ENCODE measurements around the gene CDADC1. TPM values are rescaled to one million over a fixed set of nuclear protein-coding genes. Genes with fewer than 3 reads are reported as not detected.

CDADC1 gene
- total RNA-seq (2021; ENCODE audit: unreplicated experiment) = 7.6 TPM
- polyA plus RNA-seq (2012) = 3.9 and 4.4 TPM in 2 replicates
- percentile 63 among the genes with signal in this experiment for Bru-seq, nascent RNA
- percentile 48 among the genes with signal in this experiment for BruChase-seq, experiment 1, labeled RNA remaining after a 6-hour chase
- percentile 51 among the genes with signal in this experiment for BruChase-seq, experiment 2, labeled RNA remaining after a 2-hour chase
- long read RNA-seq, partial matches to known transcripts = 4 of 12 reads
- long read RNA-seq, other reads (novel, unspliced or antisense) = 7 of 12 reads

DNA sequence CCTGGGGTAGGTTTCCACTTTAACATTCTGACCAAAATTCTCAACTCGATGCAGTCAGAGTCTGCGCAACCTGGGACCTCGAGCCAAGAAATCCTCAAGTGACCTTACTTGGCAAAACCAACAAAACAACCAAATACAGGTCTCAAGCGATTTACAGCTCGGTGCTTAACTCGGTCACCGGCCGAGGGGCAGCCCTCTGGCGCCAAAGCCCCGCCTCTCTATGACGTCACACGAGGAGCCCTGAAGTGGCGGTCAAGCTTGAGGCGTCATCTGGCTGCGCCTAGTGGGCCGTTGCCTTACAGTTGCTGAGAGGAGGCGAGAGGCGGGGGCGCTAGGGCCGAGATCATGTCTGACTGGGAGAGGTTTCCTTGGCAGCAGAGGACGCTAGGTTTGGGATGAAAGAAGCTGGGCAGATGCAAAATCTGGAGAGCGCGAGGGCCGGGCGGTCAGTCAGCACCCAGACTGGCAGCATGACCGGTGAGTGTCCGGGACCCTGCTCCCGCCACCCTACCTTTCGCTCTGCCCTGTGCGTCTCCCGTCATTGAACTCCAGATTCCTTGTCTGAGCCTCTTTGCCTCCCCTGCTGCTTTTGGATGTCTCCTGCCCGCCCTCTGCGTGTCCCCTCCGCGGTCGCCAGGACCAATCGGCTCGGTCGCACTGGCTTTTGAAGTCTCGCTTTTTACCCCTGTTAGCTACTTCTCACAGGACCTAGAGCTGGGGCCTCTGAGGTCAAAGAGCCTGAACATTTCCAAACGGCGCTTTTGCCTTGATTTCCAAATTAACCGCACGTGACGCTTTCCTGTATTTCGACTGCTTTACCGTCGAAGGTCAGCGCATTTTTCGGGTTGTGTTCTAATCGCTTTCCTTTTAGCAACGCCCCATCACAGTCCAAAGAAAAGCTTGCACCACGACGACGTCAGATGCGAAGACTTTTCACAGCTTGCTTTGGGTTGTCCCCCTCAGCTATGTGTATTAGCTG is at the start of gene CDADC1:
Gene CDADC1 (plus strand): TSS at position 283 of the 979 bp plus-strand sequence. CDS start 113 bp downstream, at position 396.
- ATAC-seq (peak; percentile 94), DNase-seq (ENCODE audit: low read depth, low spot score) (peak; percentile 88)
- Histone ChIP-seq H3K9me3 (ENCODE audit: control insufficient read depth in 1 of 2, insufficient read depth in 1 of 2, low read depth in 1 of 2, low read length in 2 of 2) (no peaks in the 10 kb centered on the region), H2AFZ (ENCODE audit: low read depth, low read length, poor library complexity, severe bottlenecking) (peak within 1 kb of the TSS; percentile 63), H3K9ac (ENCODE audit: low read length) (peak within 1 kb of the TSS; percentile 82), H3K79me2 (ENCODE audit: insufficient read depth, low read length) (peaks cover 16% of the 10 kb centered on the region), H4K20me1 (ENCODE audit: insufficient read depth) (no peaks in the 10 kb centered on the region), H3K4me2 (ENCODE audit: low read length) (peak within 1 kb of the TSS; percentile 91), H3K4me1 (ENCODE audit: control insufficient read depth in 1 of 2, insufficient read depth in 2 of 2, low read length in 2 of 2) (peaks cover 4 to 15% of the 10 kb centered on the region in 2 experiments; a peak in 3 of 4 replicates), H3K27ac (ENCODE audit: low read depth, low read length) (peak within 1 kb of the TSS; percentile 57), H3K9me2 (ENCODE audit: insufficient read depth) (peaks cover 8% of the 10 kb centered on the region; the same call in 1 of the 2 replicates), H3K27me3 (ENCODE audit: insufficient read depth, low read length) (peaks cover 9% of the 10 kb centered on the region; the same call in 1 of the 2 replicates), H3K36me3 (ENCODE audit: control insufficient read depth in 1 of 2, insufficient read depth in 2 of 2, low read length in 2 of 2) (no peaks in the 10 kb centered on the region), H3K4me3 (replicated peaks in 1 of 2; ENCODE audit: low read depth in 1 of 2, low read length in 2 of 2) (peak within 1 kb of the TSS; percentile 85 to 97)
- TSS peak; percentile 55 for BruUV-seq (replicated peaks)
- POLR2A ChIA-PET = interaction anchor here (0.8 to 1.6 kb wide), 3 partner anchors 10 to 360 kb away, joined by 3 to 4 read pairs (median 3); no protein-coding TSS in a partner anchor
- RAD21 ChIA-PET (ENCODE audit: low non-redundant PET in 1 of 2, low total read pairs in 2 of 2, uncharacterized antibody in 2 of 2, unreplicated experiment in 2 of 2) = no interaction called here
- intact Hi-C loops (cut with micrococcal nuclease) = no loop called here
- CTCF ChIA-PET = interaction anchor here (1.2 to 2.6 kb wide), 4 partner anchors 33 to 359 kb away, joined by 3 to 13 read pairs (median 5); no protein-coding TSS in a partner anchor
- TF ChIP-seq EGR1 (IDR thresholded peaks at IDR 0.05; ENCODE audit: low read depth) (peak; percentile 56; the same call in 1 of the 2 replicates), ELF1 (IDR thresholded peaks at IDR 0.05; ENCODE audit: borderline replicate concordance, low read depth) (no peak), RAD21 (IDR thresholded peaks at IDR 0.05; ENCODE audit: low read depth) (no peak), ZFX (IDR thresholded peaks at IDR 0.05) (peak; percentile 33; the same call in 1 of the 2 replicates), SRF (IDR thresholded peaks at IDR 0.05; ENCODE audit: low read depth) (peak; percentile 87), TCF7L2 (IDR thresholded peaks at IDR 0.05; ENCODE audit: borderline replicate concordance, extremely low read depth, insufficient read depth, insufficient read length) (peak; percentile 53), POLR2AphosphoS5 (IDR thresholded peaks at IDR 0.05; ENCODE audit: low read depth, low read length) (peak; percentile 86), SIN3A (IDR thresholded peaks at IDR 0.05; ENCODE audit: low read depth) (peak; percentile 77), SP1 (IDR thresholded peaks at IDR 0.05; ENCODE audit: low read depth) (peak; percentile 68), CBX3 (IDR thresholded peaks at IDR 0.05; ENCODE audit: low read depth) (peak; percentile 60), YY1 (IDR thresholded peaks at IDR 0.05; ENCODE audit: extremely low read depth, insufficient replicate concordance, low read depth, low read length) (peak; percentile 44), FOSL1 (IDR thresholded peaks at IDR 0.05; ENCODE audit: low read depth) (no peak)
- TF ChIP-seq, protein P1, sequence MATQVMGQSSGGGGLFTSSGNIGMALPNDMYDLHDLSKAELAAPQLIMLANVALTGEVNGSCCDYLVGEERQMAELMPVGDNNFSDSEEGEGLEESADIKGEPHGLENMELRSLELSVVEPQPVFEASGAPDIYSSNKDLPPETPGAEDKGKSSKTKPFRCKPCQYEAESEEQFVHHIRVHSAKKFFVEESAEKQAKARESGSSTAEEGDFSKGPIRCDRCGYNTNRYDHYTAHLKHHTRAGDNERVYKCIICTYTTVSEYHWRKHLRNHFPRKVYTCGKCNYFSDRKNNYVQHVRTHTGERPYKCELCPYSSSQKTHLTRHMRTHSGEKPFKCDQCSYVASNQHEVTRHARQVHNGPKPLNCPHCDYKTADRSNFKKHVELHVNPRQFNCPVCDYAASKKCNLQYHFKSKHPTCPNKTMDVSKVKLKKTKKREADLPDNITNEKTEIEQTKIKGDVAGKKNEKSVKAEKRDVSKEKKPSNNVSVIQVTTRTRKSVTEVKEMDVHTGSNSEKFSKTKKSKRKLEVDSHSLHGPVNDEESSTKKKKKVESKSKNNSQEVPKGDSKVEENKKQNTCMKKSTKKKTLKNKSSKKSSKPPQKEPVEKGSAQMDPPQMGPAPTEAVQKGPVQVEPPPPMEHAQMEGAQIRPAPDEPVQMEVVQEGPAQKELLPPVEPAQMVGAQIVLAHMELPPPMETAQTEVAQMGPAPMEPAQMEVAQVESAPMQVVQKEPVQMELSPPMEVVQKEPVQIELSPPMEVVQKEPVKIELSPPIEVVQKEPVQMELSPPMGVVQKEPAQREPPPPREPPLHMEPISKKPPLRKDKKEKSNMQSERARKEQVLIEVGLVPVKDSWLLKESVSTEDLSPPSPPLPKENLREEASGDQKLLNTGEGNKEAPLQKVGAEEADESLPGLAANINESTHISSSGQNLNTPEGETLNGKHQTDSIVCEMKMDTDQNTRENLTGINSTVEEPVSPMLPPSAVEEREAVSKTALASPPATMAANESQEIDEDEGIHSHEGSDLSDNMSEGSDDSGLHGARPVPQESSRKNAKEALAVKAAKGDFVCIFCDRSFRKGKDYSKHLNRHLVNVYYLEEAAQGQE (IDR thresholded peaks at IDR 0.05; ENCODE audit: low read depth) = no peak
- TF ChIP-seq, protein P2, sequence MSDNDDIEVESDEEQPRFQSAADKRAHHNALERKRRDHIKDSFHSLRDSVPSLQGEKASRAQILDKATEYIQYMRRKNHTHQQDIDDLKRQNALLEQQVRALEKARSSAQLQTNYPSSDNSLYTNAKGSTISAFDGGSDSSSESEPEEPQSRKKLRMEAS (IDR thresholded peaks at IDR 0.05) = peak; percentile 1; the same call in 1 of the 2 replicates
- TF ChIP-seq, protein P3, sequence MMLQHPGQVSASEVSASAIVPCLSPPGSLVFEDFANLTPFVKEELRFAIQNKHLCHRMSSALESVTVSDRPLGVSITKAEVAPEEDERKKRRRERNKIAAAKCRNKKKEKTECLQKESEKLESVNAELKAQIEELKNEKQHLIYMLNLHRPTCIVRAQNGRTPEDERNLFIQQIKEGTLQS (IDR thresholded peaks at IDR 0.05) = no peak
- TF ChIP-seq, protein P4, sequence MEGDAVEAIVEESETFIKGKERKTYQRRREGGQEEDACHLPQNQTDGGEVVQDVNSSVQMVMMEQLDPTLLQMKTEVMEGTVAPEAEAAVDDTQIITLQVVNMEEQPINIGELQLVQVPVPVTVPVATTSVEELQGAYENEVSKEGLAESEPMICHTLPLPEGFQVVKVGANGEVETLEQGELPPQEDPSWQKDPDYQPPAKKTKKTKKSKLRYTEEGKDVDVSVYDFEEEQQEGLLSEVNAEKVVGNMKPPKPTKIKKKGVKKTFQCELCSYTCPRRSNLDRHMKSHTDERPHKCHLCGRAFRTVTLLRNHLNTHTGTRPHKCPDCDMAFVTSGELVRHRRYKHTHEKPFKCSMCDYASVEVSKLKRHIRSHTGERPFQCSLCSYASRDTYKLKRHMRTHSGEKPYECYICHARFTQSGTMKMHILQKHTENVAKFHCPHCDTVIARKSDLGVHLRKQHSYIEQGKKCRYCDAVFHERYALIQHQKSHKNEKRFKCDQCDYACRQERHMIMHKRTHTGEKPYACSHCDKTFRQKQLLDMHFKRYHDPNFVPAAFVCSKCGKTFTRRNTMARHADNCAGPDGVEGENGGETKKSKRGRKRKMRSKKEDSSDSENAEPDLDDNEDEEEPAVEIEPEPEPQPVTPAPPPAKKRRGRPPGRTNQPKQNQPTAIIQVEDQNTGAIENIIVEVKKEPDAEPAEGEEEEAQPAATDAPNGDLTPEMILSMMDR (IDR thresholded peaks at IDR 0.05 in 2 of 3, conservative IDR thresholded peaks at IDR 0.05 in 1 of 3; ENCODE audit: borderline replicate concordance in 1 of 3, insufficient read depth in 1 of 3, low read depth in 2 of 3, low read length in 2 of 3) = no peak
